HG03066 (cell line): ENCODE measurements around the gene SKA2.
"Not testable (repeated sequence)": the region's sequence is repeated elsewhere in the genome, so short reads cannot be mapped to it uniquely, and the experiment has no call there.

ENCODE experiments used
- ATAC-seq: cut with Tn5 transposase; IDR thresholded peaks from one replicate; pipeline ENCODE4 v1.9.1; 2021; ENCODE audit warnings: low read depth; ENCODE audit not compliant: unreplicated experiment

The SKA2 gene

GRCh38 chr17:59105852-59106462 lies 49.0 kb downstream of the SKA2 start:
- ATAC-seq: peak; percentile 31

GRCh38 chr17:59101178-59101577 lies 53.8 kb downstream of the SKA2 start:
- no peak for ATAC-seq

DNA sequence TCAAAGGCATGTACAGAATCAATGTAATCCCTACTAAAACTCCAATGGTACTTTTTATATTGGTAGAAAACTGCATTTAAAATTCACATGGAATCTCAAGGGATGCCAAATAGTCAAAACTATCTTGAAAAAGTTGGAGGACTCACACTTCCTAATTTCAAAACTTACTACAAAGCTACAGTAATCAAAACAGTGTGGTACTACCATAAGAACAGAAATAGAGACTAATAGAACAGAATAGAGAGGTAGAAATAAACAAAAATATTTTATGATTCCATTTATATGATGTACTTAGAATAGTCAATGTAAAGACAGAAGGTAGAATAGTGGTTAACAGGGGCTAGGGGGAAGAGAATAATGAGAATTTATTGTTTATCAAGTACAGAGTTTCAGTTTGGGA lies 57.1 kb downstream of the SKA2 start:
- ATAC-seq: no peak

- no peak for ATAC-seq
Observed at GRCh38 chr17:59094861-59095530, 60.0 kb downstream of the SKA2 start.

GRCh38 chr17:59093702-59094231 lies 61.2 kb downstream of the SKA2 start:
- ATAC-seq: no peak

DNA sequence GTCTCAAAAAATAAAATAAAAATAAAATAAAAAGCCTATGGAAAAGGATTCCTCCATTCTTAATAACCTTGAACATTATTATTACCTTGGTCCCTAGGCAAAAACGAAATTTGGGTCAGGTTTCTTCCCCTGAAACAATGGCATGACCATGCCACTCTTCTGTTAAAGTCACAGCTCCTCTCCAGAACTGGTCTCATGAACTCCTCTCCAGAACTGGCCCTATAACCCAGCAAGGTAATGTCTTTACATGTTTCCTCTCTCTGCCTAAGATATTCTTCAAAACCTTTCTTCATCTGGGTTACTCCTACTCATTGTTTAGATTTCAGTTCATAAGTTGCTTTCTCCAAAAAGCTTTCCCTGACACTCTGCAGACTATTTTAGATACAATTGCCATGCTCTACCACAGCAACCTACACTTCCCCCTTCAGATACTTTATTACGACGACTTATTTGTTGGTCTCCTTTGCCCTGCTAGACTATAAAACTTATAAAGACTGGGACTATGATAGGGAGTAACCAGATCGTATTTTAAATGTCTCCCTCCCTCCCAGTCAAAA lies 61.8 kb downstream of the SKA2 start:
- no peak for ATAC-seq

DNA sequence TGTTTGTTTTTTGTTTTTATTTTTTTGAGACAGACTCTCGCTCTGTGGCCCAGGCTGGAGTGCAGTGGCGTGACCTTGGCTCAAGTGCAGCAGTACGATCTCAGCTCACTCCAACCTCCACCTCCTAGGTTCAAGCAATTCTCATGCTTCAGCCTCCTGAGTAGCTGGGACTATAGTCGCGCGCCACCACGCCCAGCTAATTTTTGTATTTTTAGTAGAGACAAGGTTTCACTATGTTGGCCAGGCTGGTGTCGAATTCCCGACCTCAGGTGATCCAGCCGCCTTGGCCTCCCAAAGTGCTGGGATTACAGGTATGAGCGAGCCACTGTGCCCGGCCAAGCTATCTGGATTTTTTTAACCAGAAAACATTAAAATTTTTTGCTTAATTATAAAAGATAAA lies 64.4 kb downstream of the SKA2 start:
- ATAC-seq: not testable (repeated sequence)

DNA sequence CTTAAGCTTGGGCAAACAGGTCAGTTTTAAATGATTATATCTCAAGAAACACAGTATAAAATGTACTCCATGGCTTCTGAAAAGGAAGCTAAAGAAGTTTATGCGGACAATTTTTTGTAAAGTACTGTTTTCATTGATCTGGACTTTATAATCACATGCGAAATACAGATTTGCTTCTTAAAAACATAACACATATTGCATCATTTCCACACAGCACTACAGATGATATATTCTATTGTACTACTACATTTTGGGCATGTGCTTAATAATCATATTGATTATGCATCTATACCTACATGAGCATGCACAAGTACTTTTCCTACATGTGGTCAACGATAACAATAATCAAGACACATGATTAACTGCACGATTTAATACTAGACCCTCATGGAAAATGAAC lies 70.8 kb downstream of the SKA2 start:
- ATAC-seq: no peak

DNA sequence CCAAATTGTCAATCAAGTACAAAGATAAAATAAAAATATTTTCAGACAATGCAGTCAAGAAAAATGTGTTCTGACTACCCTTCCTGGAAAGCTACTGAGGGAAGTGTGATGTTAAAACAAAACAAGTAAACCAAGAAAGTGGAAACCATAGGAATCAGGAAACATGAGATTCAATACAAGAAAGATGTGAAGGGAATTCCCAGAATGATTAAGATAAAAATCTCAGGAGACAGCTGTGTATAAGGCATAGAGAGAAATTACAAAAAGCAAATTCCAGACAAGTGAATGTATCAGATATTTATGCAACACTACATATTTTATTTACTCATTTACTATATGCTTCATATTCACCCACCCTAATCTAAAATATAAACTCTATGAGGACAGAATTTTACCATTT lies 80.5 kb downstream of the SKA2 start:
- ATAC-seq: no peak

DNA sequence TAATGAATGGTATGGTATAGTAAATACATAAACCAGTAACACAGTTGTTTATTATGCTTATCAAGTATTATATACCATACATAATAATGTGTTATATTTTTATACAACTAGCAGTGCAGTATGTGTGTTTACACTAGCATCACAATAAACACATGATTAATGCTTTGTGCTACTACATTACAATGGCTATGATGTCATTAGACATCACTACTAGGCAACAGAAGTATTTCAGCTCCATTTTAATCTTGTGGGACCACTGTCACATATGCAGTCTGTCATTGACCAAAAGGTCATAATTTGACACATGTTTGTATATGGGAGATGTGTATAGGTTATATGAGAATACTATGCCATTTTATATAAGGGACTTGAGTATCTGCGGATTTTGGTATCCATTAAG lies 81.0 kb downstream of the SKA2 start:
- no peak for ATAC-seq

GRCh38 chr17:59069856-59070255 lies 85.1 kb downstream of the SKA2 start:
- ATAC-seq: no peak

DNA sequence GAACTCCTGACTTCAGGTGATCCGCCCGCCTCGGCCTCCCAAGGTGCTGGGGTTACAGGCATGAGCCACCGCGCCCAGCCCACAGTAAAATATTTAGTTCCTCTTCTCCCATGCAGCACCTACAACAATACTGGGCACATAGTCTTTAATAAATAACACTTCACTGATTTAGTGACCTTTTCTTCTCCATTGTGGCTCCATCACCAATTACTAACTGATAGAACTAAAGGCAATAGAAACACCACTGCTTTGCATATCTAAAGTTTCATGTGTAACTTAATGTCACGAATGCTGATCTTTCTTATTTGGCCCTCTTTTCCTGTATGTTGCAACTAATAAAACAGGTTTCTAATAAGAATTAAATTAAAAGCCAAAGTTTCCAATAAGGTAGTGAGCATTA lies 87.2 kb downstream of the SKA2 start:
- no peak for ATAC-seq

DNA sequence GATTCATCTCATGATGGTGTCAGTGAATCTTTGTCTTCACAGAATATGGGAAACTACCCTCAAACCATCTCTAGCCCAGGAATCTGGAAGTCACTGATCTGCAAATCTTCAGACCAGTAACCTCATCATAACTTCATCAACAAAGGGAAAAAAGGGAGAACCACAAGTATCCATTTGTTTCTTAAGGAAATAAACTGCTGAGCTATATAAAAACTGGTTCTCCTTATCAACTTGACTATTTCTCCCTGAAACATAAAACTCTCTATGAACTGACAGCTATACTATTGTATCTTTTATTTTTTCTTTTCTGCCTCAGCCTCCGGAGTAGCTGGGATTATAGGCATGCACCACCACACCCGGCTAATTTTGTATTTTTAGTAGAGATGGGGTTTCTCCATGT lies 87.6 kb downstream of the SKA2 start:
- no peak for ATAC-seq

GRCh38 chr17:59062509-59062908 lies 92.5 kb downstream of the SKA2 start:
- no peak for ATAC-seq
